ENCODE data around the gene ARHGAP10.

Gene ARHGAP10

DNA sequence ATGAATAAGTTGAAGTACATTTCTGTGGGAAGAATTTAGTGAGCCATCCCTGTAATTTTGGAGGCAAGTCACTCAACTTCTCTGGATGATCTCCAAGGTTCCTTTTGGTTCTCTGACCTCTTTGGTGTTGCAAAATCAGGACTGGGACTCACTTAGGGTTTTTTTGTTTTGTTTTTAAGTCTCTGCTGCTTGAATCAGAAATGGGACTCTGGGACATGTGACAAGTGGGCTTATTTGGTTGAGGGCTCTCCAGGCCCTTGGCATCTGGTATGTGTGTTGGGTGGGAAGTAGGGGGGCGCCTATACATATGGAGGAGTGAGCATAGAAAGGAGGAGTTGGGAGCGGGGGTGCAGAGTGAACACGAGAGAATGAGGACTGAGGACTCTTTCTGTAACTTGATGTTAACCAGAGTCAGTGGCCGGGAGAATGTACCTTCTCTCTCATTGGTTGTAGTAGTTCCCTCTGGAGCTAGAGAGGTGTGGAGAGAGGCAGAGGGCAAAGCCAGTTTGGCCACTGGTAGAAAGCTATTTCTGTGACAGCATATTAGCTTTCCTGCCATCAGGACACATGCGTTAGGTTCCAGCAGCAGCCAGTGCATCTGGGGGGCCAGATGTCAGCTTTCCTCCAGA is 1.9 kb downstream of the ARHGAP10 start:
- no peak for DNase-seq (ENCODE audit: low spot score)

DNA sequence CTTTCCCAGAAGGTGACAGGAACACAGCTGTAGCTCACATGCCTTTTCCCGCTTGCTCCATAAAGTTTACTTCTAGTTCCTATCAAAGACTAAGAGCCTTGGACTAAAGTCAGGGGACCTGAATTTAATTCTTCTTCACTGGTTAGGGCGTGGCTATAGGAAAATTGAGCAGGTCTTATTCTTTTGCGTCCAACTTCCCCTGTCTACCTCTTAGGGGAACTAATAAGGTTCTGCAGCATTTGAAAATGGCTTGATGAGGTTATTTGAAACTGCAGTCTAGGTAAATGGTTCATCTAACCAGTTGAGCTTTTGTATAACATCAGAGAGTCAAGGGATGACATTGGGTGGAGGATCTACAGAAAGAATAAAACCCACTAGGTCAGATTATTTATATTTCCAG is 2.6 kb downstream of the ARHGAP10 start:
- DNase-seq (ENCODE audit: low spot score): no peak

DNA sequence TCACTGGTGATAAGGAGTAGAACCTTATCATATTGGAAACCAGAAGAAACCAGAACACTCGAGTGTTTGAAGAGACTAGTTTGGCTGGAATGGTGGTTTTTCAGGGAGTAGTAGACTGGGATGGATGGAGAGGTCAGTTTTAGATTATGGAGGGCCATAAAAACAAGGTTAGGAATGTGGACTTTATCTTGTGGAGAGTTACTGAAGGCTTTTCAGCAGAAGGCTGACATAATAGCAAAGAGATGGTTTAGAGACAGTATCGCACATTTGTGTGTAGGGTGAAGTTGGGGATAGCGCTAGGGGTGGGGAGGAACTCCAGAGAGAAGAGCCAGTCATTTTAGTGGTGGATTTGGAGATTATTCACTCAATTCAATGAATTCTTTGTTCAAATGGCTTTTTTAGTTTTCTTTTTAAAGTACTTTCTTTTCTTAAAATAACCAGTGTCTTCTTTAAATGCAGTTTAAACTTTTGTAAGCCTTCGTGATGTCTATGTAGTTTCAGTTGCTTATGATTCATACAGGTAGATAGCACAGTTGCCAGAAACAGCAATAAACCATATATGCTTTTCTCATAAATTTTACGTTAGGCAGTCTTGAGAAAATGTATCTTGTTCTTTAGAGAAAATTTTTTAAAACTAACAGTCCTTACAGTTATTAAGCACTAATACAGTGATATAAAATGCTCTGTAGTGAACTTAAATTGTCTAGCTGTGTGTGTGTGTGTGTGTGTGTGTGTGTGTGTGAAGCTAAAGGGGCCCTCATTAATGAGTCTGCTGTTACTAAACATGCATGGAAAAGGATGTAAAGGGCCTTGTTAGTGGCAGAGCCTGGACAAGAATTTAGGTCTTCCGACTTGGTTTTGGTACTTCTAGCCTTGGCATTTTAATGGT is 3.8 kb downstream of the ARHGAP10 start:
- DNase-seq (ENCODE audit: low spot score): no peak

DNA sequence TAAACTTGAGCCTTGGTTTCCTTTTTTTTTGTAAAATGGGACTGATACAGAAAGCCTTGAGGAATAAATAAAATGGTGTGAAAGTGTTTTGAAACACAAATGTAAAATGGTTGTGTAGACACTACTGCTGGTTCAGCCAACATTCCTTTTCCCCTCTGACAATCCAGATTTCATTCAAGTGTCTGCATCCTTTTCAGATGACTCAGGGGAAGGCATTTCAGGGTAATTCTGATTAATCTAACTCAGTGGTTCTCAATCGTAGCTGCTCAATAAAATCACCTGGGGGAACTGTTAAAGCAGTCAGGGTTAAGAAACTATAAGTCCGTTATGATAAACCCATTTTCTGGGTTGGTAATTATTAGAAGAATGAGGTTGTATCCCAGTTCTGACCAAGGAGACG is 4.6 kb downstream of the ARHGAP10 start:
- DNase-seq (ENCODE audit: low spot score): no peak

DNA sequence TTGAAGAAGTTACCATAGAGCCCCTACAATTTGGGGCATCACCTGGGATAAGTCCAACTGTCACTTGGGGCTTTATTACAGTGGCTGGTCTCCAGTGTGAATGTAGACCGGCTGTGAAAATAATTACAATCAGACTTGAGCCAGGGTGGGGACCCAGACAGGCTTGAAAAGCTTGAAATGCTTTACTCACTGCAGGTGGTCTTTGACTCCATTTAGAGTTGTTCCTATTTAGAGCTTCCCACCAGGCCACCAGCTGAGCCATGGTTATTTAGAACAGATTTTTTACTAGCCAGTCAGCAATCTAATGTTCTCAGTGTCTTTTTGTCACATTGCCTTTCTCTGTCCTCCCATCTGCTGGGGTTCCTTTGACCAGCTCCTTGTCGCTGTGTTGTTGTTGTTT is 5.7 kb downstream of the ARHGAP10 start:
- no peak for DNase-seq (ENCODE audit: low spot score)

DNA sequence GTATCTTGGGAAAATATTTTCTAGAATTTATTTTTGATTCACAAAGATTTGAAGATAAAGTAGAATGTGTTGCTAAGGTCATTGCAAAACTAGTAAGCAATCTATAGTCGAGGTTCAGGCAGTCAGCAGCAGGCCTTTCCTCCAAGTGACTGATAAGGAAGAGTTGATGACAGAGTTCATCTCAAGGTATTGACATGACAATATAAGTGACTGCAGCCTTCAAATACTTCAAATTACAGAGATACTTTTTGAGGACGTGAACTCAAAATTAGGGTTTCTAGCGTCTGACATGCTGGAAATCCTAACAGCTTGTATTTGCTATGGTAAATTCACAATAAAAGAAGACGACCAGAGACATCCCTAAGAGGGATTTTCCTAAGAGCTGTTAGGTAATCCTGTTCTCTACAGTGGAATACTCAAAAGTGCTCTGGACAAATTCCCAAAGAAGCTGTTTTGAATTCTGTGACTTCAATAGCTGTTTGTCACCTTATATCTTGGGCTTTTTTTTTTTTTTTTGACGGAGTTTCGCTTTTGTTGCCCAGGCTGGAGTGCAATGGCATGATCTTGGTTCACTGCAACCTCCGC is 7.4 kb downstream of the ARHGAP10 start:
- DNase-seq (ENCODE audit: low spot score): no peak

DNA sequence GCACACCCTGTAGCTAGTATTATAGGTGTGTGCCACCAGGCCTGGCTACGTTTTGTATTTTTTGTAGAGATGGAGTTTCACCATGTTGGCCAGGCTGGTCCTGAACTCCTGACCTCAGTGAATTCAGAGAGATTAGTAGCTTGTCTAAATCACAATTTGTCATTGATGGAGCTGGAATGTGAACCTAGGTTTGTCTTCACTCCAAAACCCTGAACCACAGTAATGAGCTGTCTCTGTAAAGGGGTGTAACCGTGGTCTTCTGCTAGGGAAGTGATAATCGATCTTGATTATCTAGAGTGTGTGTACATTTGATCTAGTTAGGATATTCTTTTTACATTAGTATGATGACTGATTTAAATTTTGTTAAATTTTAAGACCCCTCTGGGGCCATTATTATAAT is 8.3 kb downstream of the ARHGAP10 start:
- no peak for DNase-seq (ENCODE audit: low spot score)

DNA sequence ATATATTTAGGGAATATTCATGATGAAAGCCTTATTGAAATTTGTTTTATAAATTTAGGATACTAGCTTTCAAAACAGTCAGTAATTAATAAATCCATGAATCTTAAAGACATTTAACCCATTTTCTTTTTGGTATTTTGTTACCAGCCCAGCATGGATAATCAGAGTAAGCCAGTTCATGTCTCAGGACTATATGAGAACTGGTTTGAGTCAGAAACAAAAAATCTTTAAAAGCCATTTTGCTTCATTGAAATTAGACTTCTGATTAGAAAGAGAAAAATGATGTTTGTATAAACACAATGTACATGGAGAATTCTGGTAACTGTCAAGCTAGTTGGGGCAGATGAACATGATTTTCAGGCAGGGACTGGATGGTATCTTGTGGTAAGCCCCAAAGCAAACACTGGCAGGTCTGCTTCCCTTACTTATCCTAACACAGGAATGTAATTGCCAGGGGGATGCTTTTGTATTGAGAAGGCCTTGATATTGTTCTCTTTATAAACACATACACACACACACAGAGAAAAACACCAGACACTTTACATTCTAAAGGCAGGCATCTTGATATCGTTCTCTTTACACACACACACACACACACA is 9.4 kb downstream of the ARHGAP10 start:
- DNase-seq (ENCODE audit: low spot score): no peak

DNA sequence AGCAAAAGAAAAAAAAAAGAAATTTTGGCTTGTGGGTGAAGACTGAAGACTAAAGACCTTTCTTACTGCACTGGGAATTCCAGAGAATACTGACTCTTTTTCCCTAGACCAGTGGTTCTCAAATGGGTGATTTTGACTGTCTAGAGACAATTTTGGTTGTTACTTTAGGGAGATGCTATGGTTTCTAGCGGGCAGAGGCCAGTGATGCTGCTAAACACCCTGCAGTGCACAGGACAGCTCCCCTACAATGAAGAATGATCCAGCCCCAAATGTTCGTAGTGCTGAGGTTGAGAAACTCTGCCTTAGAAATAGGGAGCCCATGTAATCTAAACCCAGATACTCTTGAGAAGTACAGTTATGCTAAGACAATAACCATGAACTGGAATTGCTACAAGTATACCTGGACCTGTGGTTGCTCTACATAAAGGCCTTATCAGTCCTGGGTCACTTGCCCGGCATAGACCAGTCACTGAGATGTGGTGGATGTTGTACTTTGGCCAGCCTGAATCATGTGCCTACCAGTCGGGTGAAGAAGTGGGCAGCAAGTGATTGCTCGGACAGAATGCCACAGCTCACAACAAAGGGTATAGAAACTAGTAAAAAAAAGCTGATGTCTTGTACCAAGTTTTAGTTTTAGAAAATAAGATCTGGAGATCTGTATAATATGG is 16.0 kb downstream of the ARHGAP10 start:
- DNase-seq (ENCODE audit: low spot score): no peak

DNA sequence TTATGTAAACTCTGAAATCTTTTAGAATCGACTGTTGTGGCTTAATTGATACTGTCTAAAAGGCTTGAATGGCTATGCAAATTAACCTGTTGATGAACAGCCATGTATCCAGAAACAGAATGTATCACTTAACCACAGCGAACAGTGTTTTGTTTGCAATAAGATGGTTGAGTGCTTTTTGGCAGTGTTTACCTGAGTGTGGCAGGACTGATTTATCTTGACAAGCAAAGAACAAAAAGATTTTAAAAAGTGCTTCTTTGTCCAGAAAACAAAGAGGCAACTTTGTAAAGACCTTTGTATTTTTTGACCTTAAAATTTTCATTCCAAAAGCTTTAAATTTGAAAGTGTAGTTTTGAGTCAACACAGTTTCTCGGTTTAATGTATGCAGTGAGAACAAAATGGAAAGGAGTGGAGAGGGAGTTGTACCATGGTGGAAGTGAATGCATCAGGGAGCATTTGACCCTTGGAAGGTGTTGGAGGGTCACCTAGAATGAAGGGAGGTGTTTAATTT is 18.0 kb downstream of the ARHGAP10 start:
- no peak for DNase-seq (ENCODE audit: low spot score)

DNA sequence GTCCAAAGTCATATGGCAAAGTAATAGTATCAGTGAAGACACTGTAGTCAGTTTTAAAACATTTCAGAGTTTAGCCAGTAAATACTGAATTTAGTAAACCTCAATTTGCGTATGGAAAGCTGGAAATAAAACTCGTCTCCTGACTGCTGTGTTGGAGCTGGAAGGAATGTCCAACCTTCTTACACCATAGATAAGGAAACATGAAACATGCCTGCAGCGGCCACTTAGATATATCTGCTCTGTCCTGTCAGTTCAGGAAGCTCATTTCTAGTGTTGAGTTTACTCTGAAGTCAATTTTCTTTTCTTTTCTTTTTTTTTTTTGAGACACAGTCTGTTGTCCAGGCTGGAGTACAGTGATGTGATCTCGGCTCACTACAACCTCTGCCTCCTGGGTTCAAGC is 21.2 kb downstream of the ARHGAP10 start:
- DNase-seq (ENCODE audit: low spot score): no peak

DNA sequence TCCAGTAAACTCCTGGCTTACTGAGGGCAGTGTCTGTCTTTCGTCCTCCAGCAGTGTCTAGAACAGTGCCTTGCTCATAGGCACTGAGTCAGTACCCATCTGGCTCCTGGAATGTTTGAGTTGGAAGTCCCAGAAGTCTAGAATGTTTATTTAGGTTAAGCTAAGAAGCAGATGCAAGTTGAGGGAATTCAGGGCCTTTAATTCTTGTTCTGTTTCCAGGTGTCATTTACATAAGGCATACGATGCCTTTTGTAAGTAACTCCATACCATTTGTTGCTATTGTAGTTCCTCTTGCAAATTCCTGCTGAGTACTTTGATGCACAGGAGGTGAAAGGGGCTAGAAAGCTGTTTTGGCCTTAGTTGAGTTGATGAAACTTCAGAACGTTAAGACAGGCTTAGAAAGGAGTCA is 22.2 kb downstream of the ARHGAP10 start:
- DNase-seq (ENCODE audit: low spot score): no peak

DNA sequence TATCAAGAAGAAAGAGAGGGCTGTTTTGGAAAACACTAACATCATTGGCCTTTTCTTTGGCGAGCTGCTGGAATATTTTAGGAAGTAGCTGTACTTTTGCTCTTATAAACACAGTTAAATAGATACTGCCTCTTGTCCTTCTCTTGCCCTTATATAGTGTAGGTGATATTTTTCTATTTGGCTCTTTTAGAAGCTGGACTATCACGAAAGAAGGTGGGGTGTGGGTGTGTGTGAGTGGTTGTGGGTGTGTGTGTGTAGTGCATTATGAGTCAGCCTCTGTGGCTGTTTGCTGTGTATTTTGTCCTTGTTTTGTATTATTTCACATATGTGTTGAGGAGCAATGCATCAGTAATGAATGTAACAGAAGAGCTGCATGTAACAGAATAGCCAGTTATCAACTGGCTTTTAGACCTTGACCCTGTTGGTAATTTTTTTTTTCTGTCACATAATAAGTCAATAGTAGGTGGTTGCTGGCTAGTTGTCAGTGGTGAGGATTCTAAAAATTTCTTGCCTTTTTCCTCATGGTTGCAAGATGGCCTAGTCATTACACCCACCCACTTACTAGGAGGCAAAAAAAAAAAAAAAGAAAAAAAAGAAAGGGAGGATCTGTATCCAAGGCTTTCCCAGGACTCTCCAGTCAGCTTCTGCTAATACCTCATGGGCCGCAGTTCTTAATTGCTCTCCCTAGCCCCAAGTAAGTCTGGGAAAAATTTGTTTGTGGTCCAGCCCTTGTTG is 23.8 kb downstream of the ARHGAP10 start:
- no peak for DNase-seq (ENCODE audit: low spot score)

DNA sequence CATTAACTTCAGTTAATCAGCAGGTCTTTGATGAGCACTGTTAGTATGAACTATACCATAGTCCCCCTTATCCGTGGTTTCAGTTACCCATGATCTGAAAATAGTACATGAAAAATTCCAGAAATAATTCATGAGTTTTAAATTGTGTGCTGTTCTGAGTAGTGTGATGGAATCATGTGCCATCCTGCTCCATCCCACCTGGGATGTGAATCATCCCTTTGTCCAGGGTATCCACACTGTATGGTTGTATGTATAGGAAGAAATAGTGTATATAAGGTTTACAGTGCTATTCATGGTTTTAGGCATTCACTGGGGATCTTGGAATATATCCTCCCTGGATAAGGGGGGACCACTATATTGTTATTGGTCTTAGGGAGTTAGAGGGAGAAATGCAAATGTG is 24.5 kb downstream of the ARHGAP10 start:
- no peak for DNase-seq (ENCODE audit: low spot score)

DNA sequence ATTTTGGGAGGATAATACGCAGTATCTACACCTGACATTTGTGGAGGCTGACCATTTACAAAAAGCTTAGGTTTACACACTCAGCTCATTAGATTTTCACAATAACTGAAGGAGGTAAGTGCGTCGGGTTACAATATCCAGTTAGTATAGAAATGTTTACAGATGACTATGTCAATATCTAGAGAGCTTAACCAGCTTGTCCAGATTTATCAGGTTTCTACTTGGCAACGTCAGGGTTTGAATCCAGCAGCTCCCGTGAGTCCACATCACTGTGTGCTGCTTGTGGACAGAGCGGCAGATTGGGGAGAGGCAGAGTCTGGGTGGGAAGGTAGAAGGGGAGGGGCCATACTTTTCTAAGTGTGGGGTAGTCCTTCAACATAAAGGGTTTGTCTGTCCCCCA is 28.3 kb downstream of the ARHGAP10 start:
- DNase-seq (ENCODE audit: low spot score): no peak

DNA sequence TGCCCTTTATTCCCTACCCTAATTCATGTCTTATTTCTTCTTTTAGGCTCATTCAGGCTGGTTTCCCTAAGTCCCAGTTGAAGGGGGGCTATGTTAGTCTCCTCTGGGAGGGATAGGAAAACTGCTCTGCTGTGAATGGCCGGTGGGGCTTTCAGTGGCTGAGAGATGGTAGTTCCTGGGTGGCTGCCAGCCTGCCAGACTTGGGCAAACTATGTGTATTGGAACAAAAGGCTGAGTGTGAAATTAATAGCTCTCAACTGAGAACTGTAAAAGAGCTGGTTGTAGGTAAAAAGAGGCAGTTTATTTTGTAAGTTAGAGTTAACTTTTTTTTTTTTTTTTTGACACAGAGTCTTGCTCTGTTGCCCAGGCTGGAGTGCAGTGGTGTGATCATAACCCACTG is 28.8 kb downstream of the ARHGAP10 start:
- DNase-seq (ENCODE audit: low spot score): no peak

DNA sequence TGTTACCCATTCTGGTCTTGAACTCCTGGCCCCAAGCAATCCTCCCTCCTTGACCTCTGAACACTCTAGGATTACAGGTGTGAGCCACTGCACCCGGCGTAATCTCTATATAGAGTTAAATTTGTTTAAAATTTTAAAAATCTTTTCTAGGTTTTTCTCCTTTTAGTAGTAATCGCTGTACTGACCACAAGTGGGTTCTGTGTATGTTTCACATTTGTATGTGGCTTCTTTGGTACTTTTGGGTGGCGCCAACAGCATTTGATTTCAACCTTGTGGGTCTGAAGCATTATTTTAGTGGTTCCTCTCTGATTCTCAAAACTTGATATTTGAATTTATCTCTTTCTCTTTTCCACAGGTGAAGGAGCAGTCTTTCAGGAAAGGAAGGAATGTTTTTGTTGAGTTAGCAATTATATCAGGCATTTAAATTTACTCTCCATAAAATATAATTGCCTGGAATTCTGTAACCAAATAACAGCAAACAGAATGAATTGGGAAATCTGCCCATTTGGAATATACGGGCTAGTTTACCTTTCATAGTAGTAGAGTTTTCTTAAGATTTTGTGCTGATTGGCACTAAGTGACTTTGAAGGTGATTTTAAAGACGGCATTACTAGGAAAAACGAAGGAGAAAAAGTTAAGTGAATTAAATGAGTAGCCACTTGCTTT is 29.5 kb downstream of the ARHGAP10 start:
- no peak for DNase-seq (ENCODE audit: low spot score)

DNA sequence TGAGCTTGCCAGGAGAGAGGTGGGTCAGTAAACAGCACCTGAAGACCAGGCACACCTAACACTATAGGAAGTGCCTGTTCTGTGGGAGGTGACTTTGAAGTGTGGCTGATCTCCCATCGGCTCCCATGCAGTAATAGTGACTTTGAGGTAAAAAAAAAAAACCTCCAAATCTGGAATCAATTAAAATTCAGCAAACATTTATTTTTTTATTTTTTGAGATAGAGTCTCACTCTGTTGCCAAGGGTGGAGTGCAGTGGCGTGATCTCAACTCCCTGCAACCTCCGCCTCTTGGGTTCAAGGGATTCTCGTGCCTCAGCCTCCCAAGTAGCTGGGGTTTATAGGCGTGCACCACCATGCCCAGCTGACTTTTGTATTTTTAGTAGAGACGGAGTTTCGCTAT is 32.4 kb downstream of the ARHGAP10 start:
- DNase-seq (ENCODE audit: low spot score): no peak

DNA sequence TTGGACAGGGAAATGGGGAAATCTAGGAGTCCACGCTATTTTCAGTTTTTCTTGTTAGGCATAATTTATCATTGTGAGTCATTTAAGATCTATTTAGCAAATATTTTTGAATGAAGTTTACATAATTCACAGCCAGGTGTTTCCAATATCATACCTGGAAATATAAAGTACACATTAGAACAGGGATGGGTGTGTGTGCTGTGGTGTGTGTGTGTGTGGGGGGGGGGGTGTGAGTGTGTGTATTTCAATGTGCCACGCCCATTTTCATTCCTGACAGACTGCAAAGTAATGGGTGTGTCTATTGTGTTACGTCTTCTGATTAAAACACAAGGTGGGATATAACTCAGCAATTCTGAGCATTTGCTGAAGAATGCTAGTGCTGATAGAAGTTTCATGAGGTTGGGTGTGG is 33.2 kb downstream of the ARHGAP10 start:
- no peak for DNase-seq (ENCODE audit: low spot score)

DNA sequence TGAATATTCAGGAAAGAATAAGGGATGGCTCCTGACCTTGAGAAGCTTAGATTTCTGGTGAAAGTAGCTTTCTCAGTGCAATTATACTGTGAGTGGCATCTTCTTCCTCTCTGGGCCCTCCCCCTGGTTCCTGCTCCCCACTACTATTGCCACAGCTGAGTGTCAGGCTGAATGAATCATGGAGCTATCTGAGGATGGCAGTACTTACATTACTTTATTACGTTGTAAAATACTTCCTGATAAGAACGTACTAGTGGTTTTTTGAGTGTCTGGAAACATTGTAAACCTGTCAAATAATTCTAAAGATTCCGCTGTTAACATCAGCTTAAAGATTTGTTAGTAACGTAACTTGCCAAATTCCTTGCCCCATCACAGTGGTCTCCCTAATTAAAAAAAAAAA is 36.2 kb downstream of the ARHGAP10 start:
- no peak for DNase-seq (ENCODE audit: low spot score)

DNA sequence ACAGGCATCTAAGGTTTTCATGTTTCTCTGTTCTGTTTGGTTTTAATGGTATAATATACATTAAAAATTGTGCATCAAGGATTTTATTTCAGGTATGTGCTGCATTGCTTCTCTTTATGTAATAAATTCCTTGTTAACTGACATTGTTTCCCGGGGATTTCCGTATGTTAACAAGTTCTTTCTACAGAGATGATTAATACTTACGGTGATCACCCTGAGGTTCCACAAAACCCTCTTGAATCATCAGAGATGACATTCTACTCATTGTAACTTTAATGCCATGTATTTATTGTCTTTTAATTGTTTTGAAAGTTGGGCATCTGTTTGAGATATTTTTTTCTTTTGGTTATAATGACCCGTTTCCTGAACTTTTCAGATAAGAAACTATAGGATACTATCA is 37.5 kb downstream of the ARHGAP10 start:
- DNase-seq (ENCODE audit: low spot score): no peak
